ENCODE data around the gene PLB1. TPM values are rescaled to one million over a fixed set of nuclear protein-coding genes. Genes with fewer than 3 reads are reported as not detected.

Gene PLB1
- total RNA-seq, 2 experiments from 2014 or later = not detected

DNA sequence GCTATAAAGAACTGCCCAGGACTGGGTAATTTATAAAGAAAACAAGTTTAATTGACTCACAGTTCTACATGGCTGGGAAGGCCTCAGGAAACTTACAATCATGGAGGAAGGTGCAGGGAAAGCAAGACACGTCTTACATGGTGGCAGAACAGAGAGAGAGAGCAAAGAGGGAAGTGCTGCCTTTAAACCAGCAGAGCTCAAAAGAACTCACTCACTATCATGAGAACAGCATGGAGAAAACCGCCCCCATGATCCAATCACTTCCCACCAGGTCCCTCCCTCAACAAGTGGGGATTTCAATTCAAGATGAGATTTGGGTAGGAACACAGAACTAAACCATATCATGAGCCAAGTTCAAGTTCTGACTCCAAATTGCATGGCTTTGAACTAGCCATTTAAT lies 193.0 kb downstream of the PLB1 start:
- Histone ChIP-seq H3K4me1 (ENCODE audit: insufficient read depth, low read length, poor library complexity, severe bottlenecking) (no peaks in the 10 kb centered on the region), H3K79me2 (ENCODE audit: insufficient read depth, low read depth, low read length) (no peaks in the 10 kb centered on the region), H3K27ac (ENCODE audit: low read depth, low read length, poor library complexity, severe bottlenecking) (no peak overlapping the region), H3K36me3 (ENCODE audit: insufficient read depth, low read length) (no peaks in the 10 kb centered on the region), H3K4me2 (ENCODE audit: low read length) (no peak overlapping the region), H2AFZ (ENCODE audit: low read length) (no peak overlapping the region), H3K4me3 (ENCODE audit: low read depth, low read length, poor library complexity, severe bottlenecking) (no peak overlapping the region), H3K9me3 (ENCODE audit: low read length) (no peaks in the 10 kb centered on the region), H4K20me1 (ENCODE audit: insufficient read depth, low read length) (no peaks in the 10 kb centered on the region), H3K9me2 (ENCODE audit: insufficient read depth, low read length) (no peaks in the 10 kb centered on the region)
- intact Hi-C loops (cut with micrococcal nuclease; ENCODE audit: unreplicated experiment) = no loop called here
- TF ChIP-seq, protein P1, sequence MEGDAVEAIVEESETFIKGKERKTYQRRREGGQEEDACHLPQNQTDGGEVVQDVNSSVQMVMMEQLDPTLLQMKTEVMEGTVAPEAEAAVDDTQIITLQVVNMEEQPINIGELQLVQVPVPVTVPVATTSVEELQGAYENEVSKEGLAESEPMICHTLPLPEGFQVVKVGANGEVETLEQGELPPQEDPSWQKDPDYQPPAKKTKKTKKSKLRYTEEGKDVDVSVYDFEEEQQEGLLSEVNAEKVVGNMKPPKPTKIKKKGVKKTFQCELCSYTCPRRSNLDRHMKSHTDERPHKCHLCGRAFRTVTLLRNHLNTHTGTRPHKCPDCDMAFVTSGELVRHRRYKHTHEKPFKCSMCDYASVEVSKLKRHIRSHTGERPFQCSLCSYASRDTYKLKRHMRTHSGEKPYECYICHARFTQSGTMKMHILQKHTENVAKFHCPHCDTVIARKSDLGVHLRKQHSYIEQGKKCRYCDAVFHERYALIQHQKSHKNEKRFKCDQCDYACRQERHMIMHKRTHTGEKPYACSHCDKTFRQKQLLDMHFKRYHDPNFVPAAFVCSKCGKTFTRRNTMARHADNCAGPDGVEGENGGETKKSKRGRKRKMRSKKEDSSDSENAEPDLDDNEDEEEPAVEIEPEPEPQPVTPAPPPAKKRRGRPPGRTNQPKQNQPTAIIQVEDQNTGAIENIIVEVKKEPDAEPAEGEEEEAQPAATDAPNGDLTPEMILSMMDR (conservative IDR thresholded peaks at IDR 0.05; ENCODE audit: low read length) = no peak
- no peak for DNase-seq (ENCODE audit: low spot score)
- BruUV-seq (replicated peaks) = no TSS peak
- ChIA-PET CTCF (ENCODE audit: unreplicated experiment) (no interaction called here), POLR2A (no interaction called here)

DNA sequence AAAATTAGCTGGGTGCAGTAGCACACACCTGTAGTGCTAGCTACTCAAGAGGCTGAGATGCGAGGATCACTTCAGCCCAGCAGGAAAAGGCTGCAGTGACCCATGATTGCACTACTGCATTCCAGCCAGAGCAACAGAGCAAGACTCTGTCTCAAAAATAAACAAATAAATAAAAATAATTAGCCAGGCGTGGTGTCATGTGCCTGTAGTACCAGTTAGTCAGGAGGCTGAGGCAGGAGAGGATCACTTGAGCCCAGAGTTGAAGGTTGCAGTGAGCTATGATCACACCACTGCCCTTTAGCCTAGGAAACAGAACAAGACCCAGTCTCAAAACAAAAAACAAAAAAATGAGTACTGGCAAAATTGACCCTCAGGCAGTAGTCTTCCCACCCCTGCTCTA lies 193.9 kb downstream of the PLB1 start:
- no TSS peak for BruUV-seq (replicated peaks)

DNA sequence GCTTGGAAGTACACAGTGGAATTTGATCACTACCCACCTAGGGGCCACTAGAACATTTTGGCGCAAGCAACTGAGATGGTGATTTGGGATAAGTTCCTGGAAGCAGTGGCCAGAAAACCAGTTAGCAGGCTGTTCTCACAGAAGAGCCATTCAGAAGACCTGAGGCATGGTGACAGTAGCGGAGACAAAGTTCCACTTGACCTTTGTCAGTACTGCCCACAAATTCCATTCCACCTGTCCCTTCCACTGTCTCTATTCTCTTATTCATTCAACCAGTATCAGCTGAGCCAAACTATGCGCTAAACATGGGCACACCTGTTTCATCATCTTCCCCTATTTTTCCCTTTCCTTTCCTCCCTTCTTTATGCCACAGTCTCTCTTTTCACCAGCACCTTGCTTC lies 196.6 kb downstream of the PLB1 start:
- POLR2A ChIA-PET = no interaction called here
- H3K9me3 ChIP-seq (ENCODE audit: low read length) = no peaks in the 10 kb centered on the region
- H3K4me1 ChIP-seq (ENCODE audit: insufficient read depth, low read length, poor library complexity, severe bottlenecking) = no peaks in the 10 kb centered on the region
- H3K27ac ChIP-seq (ENCODE audit: low read depth, low read length, poor library complexity, severe bottlenecking) = no peak overlapping the region
- H3K36me3 ChIP-seq (ENCODE audit: insufficient read depth, low read length) = no peaks in the 10 kb centered on the region
- H3K4me3 ChIP-seq (ENCODE audit: low read depth, low read length, poor library complexity, severe bottlenecking) = no peak overlapping the region
- H2AFZ ChIP-seq (ENCODE audit: low read length) = no peak overlapping the region
- CTCF ChIA-PET (ENCODE audit: unreplicated experiment) = no interaction called here
- H4K20me1 ChIP-seq (ENCODE audit: insufficient read depth, low read length) = no peaks in the 10 kb centered on the region
- intact Hi-C loops (cut with micrococcal nuclease; ENCODE audit: unreplicated experiment) = no loop called here
- no peaks in the 10 kb centered on the region for H3K79me2 ChIP-seq (ENCODE audit: insufficient read depth, low read depth, low read length)
- no TSS peak for BruUV-seq (replicated peaks)
- DNase-seq (ENCODE audit: low spot score) = no peak
- H3K4me2 ChIP-seq (ENCODE audit: low read length) = no peak overlapping the region
- TF ChIP-seq, protein P1 (conservative IDR thresholded peaks at IDR 0.05; ENCODE audit: low read length) = no peak
- no peak for TF ChIP-seq EZH2phosphoT487 (IDR thresholded peaks at IDR 0.05; ENCODE audit: borderline replicate concordance, low read depth, low read length)
- no peaks in the 10 kb centered on the region for H3K9me2 ChIP-seq (ENCODE audit: insufficient read depth, low read length)

More for the DNA sequence above, 193.9 kb downstream of the PLB1 start:
- Histone ChIP-seq H3K4me2 (ENCODE audit: low read length) (no peak overlapping the region), H3K27ac (ENCODE audit: low read depth, low read length, poor library complexity, severe bottlenecking) (no peak overlapping the region), H2AFZ (ENCODE audit: low read length) (no peak overlapping the region), H3K9me3 (ENCODE audit: low read length) (no peaks in the 10 kb centered on the region), H3K9me2 (ENCODE audit: insufficient read depth, low read length) (no peaks in the 10 kb centered on the region), H3K4me1 (ENCODE audit: insufficient read depth, low read length, poor library complexity, severe bottlenecking) (no peaks in the 10 kb centered on the region), H4K20me1 (ENCODE audit: insufficient read depth, low read length) (no peaks in the 10 kb centered on the region), H3K36me3 (ENCODE audit: insufficient read depth, low read length) (no peaks in the 10 kb centered on the region), H3K79me2 (ENCODE audit: insufficient read depth, low read depth, low read length) (no peaks in the 10 kb centered on the region), H3K4me3 (ENCODE audit: low read depth, low read length, poor library complexity, severe bottlenecking) (no peak overlapping the region)
- no peak for DNase-seq (ENCODE audit: low spot score)
- CTCF ChIA-PET (ENCODE audit: unreplicated experiment) = no interaction called here
- TF ChIP-seq, protein P1 (conservative IDR thresholded peaks at IDR 0.05; ENCODE audit: low read length) = no peak
- TF ChIP-seq EZH2phosphoT487 (IDR thresholded peaks at IDR 0.05; ENCODE audit: borderline replicate concordance, low read depth, low read length) = no peak
- POLR2A ChIA-PET = no interaction called here
- intact Hi-C loops (cut with micrococcal nuclease; ENCODE audit: unreplicated experiment) = no loop called here
